ENCODE data around the gene FOXL1.

- TF ChIP-seq POLR2A (IDR thresholded peaks at IDR 0.05), result no peak
- no peak for TF ChIP-seq CTCF (IDR thresholded peaks at IDR 0.05)
Observed at GRCh38 chr16:86590501-86591144, 12.3 kb downstream of the FOXL1 start.
